ENCODE results near the gene ZNF3.

ZNF3 gene

GRCh38 chr7:100053215-100053614, 28.3 kb downstream of the ZNF3 start:
- peak; percentile 75 for DNase-seq (ENCODE audit: low spot score)

GRCh38 chr7:100051611-100052010, 29.9 kb downstream of the ZNF3 start:
- DNase-seq (ENCODE audit: low spot score): no peak

GRCh38 chr7:100049441-100050291, 31.9 kb downstream of the ZNF3 start, which contains the start of gene ZSCAN21:
ZSCAN21 (plus strand) TSS chr7:100049774; CDS start chr7:100057007, 7,233 bp downstream.
- peak; percentile 95 for DNase-seq (ENCODE audit: low spot score)

GRCh38 chr7:100048680-100049079, 32.8 kb downstream of the ZNF3 start:
- DNase-seq (ENCODE audit: low spot score): no peak

- DNase-seq (ENCODE audit: low spot score): no peak
Observed at GRCh38 chr7:100044718-100045117, 36.8 kb downstream of the ZNF3 start.

- DNase-seq (ENCODE audit: low spot score): no peak
Observed at GRCh38 chr7:100040575-100040974, 40.9 kb downstream of the ZNF3 start.

- DNase-seq (ENCODE audit: low spot score): no peak
Observed at GRCh38 chr7:100038326-100038725, 43.2 kb downstream of the ZNF3 start.

- no peak for DNase-seq (ENCODE audit: low spot score)
Observed at GRCh38 chr7:100035876-100036275, 45.6 kb downstream of the ZNF3 start.

GRCh38 chr7:100034871-100035510, 46.5 kb downstream of the ZNF3 start:
- peak; percentile 69 for DNase-seq (ENCODE audit: low spot score)

- no peak for DNase-seq (ENCODE audit: low spot score)
Observed at GRCh38 chr7:100033526-100033925, 48.0 kb downstream of the ZNF3 start.

- no peak for DNase-seq (ENCODE audit: low spot score)
Observed at GRCh38 chr7:100029596-100029995, 51.9 kb downstream of the ZNF3 start.

- no peak for DNase-seq (ENCODE audit: low spot score)
Observed at GRCh38 chr7:100027197-100027596, 54.3 kb downstream of the ZNF3 start.

GRCh38 chr7:100024020-100024619, 57.4 kb downstream of the ZNF3 start:
- no peak for DNase-seq (ENCODE audit: low spot score)

GRCh38 chr7:100023526-100023925, 58.0 kb downstream of the ZNF3 start:
- no peak for DNase-seq (ENCODE audit: low spot score)

GRCh38 chr7:100022621-100023020, 58.9 kb downstream of the ZNF3 start:
- DNase-seq (ENCODE audit: low spot score): no peak

- DNase-seq (ENCODE audit: low spot score): peak; percentile 21
Observed at GRCh38 chr7:100021297-100021696, 60.2 kb downstream of the ZNF3 start.
